ENCODE measurements around the gene PRDM8.

DNA sequence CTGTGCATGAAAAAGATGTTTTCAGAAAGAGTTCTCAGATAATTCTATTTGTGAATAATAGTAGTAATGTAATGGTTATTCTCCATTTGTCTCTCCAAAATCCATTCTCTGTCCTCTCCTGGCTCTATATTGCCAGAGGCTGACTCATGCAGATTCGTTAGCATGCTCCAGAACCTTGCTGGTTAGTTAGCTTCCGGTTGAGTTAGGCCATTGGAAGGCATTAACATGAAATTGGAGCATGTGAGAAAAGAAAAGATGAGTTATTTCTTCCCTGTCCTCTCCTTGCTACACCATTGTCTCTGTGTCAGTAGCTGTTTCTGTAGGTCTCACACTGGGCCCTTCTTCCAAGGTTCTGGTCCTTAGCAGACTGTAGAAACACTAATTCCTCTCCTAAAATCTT is 23.5 kb upstream of the PRDM8 start:
- TF ChIP-seq, protein P1, sequence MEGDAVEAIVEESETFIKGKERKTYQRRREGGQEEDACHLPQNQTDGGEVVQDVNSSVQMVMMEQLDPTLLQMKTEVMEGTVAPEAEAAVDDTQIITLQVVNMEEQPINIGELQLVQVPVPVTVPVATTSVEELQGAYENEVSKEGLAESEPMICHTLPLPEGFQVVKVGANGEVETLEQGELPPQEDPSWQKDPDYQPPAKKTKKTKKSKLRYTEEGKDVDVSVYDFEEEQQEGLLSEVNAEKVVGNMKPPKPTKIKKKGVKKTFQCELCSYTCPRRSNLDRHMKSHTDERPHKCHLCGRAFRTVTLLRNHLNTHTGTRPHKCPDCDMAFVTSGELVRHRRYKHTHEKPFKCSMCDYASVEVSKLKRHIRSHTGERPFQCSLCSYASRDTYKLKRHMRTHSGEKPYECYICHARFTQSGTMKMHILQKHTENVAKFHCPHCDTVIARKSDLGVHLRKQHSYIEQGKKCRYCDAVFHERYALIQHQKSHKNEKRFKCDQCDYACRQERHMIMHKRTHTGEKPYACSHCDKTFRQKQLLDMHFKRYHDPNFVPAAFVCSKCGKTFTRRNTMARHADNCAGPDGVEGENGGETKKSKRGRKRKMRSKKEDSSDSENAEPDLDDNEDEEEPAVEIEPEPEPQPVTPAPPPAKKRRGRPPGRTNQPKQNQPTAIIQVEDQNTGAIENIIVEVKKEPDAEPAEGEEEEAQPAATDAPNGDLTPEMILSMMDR (IDR thresholded peaks at IDR 0.05): no peak
- no peak for TF ChIP-seq EZH2 (IDR thresholded peaks at IDR 0.05)
- TF ChIP-seq EZH2phosphoT487 (IDR thresholded peaks at IDR 0.05): no peak

Data from neural progenitor cell (in vitro differentiated cells).